ENCODE data around the gene SRXN1.

SRXN1 gene

DNA sequence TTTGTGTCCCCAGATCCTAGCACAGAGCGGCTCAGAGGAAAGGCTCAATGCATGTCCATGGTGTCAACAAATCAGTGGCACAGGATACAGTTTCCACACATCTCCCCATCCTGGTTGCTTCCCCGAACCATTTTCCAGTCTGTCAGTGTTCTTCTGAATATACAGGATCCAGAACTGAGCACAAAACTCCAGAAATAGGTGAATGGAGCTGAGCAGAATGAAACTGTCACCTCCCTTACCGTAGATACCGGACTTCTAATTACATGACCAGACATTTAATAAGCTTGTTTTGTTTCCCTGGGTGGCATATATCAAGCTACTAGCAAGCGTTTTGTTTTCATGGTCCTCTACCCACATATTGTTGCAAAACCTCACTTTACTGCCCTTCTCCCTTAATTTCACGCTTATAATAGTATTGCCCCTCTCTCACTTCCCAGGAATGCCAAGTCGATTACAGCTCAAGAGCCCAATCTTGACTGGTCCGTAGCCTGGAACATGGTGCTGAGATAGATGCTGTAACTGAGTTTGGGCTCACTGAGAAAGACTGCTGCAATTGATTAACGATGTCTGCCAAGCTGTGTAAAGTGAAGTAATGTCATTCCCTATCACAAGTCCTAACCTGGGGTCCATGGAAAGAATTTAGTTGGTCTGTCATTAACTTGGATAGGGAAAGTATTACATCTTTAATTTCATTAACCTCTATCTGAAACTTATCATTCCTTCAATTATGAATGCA is 34.6 kb upstream of the SRXN1 start:
- no peak for DNase-seq (ENCODE audit: low read depth)
- no peak overlapping the region for H3K4me3 ChIP-seq (ENCODE audit: low read depth, low read length)
- TF ChIP-seq, protein P1, sequence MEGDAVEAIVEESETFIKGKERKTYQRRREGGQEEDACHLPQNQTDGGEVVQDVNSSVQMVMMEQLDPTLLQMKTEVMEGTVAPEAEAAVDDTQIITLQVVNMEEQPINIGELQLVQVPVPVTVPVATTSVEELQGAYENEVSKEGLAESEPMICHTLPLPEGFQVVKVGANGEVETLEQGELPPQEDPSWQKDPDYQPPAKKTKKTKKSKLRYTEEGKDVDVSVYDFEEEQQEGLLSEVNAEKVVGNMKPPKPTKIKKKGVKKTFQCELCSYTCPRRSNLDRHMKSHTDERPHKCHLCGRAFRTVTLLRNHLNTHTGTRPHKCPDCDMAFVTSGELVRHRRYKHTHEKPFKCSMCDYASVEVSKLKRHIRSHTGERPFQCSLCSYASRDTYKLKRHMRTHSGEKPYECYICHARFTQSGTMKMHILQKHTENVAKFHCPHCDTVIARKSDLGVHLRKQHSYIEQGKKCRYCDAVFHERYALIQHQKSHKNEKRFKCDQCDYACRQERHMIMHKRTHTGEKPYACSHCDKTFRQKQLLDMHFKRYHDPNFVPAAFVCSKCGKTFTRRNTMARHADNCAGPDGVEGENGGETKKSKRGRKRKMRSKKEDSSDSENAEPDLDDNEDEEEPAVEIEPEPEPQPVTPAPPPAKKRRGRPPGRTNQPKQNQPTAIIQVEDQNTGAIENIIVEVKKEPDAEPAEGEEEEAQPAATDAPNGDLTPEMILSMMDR (IDR thresholded peaks at IDR 0.05; ENCODE audit: low read depth, low read length, missing control alignments) = no peak

DNA sequence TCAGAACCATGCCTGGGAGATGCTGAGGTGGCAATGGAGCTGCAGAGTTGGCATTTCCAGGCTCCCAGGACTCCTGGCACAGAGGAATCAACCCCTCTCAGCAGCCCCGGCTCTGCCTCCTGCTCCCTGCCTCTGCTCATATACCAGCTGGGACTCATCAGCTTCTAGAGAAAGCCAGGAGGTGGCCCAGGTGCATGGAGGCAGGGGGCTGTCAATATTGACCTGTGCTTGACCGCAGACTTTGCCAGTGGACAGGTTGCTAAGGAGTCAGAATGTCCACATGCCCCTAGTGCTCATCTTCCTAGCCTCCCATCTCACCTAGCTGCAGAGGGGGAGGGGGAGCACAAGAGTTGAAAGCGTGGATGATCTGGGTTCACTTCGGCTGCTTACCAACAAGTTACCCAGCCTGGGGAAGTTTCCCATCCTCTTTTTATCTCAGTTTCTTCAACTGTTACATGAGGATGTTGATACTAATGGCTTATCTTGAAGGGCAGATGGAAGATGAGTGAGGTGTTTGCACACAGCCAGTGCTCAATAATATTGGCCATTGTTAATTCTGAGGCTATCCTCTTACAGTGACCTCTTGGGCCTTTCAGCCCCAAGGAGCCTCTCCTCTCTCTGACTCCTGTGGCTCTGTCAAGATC is 31.8 kb upstream of the SRXN1 start:
- TF ChIP-seq, protein P1 (IDR thresholded peaks at IDR 0.05; ENCODE audit: low read depth, low read length, missing control alignments) = no peak
- DNase-seq (ENCODE audit: low read depth) = no peak
- no peak overlapping the region for H3K4me3 ChIP-seq (ENCODE audit: low read depth, low read length)

DNA sequence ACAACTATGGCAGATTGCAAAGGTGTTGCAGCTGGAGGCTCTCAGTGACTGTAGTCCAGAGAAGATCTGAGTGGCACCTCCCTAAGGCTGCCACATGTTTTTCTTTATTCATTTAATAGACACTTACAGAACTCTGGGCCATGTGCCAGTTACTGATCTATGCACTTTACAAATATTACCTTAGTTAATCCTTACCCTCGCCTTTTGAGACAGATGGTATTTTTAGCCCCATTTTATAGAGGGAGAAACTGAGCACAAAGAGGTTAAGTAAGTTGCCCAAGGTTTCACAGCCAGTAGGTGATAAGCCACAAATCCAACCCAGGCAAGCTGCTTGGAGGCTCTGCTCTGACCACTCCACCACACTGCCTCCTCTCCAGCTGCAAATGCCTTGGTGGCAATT is 29.1 kb upstream of the SRXN1 start:
- H3K4me3 ChIP-seq (ENCODE audit: low read depth, low read length) = no peak overlapping the region
- TF ChIP-seq, protein P1 (IDR thresholded peaks at IDR 0.05; ENCODE audit: low read depth, low read length, missing control alignments) = no peak
- no peak for DNase-seq (ENCODE audit: low read depth)

DNA sequence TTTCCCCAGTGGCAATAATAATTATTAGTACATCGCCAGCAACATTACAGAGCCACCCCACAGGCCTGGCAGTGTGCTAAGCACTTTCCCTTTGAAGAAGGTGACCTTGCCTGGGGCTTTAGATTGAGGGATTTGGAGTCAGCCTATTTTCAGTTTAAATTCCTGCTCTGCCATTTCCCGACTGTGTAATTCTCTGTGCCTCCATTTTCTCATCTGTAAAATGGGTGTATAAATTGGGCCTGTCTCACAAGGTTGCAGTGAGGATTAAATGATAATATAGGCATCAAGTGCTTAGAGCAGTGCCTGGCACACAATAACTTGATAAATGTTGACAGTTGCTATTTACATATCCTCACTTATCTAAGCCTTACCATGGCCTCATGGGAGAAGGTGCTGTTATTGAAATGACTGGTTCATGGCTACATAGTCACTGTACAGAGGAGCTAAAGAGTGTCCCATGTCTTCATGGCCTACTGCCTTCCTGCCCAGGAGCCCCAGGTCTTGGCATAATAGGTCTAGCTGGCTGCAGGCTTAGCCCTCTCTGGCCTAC is 27.7 kb upstream of the SRXN1 start:
- H3K4me3 ChIP-seq (ENCODE audit: low read depth, low read length) = no peak overlapping the region
- TF ChIP-seq, protein P1 (IDR thresholded peaks at IDR 0.05; ENCODE audit: low read depth, low read length, missing control alignments) = no peak
- DNase-seq (ENCODE audit: low read depth) = no peak

DNA sequence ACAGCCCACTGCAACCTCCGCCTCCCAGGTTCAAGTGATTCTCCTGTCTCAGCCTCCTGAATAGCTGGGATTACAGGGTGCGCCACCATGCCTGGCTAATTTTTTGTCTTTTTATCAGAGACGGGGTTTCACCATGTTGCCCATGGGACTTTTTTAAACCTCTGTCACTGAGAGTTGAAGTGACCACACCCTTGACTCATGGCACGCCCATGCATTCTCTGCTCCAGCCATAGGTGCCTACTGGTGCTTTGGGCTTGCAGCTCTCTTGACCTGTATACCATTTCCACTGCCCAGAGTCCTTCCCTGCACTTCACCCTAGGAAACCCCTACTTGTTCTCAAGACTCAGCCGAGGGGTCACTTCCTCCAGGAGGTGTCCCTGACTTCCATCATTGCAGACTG is 25.0 kb upstream of the SRXN1 start:
- H3K4me3 ChIP-seq (ENCODE audit: low read depth, low read length) = no peak overlapping the region
- DNase-seq (ENCODE audit: low read depth) = no peak
- TF ChIP-seq, protein P1 (IDR thresholded peaks at IDR 0.05; ENCODE audit: low read depth, low read length, missing control alignments) = no peak

DNA sequence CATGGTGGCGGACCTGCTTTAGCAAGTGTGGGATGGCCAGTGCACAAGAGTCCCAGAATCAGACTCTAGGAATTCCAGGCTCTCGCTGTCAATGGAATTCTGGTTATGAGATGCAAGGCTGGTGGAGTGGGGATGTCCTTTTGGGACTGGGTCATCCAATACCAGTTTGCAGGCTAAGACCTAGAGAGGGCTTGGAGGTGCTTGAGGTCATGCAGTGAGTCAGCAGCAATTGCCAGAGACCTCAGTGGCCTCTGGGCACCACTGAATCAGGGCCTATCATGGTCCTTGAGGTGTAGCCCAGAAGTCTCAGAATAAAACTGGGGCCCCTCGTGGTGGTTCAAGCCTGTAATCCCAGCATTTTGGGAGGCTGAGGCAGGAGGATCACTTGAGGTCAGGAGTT is 24.0 kb upstream of the SRXN1 start:
- no peak overlapping the region for H3K4me3 ChIP-seq (ENCODE audit: low read depth, low read length)
- no peak for DNase-seq (ENCODE audit: low read depth)
- TF ChIP-seq, protein P1 (IDR thresholded peaks at IDR 0.05; ENCODE audit: low read depth, low read length, missing control alignments) = no peak

Data from GM12864 (cell line).